ENCODE data around the gene LAMA2. TPM values are rescaled to one million over a fixed set of nuclear protein-coding genes. Genes with fewer than 3 reads are reported as not detected.

LAMA2 gene
- total and polyA plus RNA-seq, 2 experiments from 2014 or later = 0.91 to 6.4 TPM

- Mint-ChIP-seq H3K36me3 (ENCODE audit: low read depth) (no peaks in the 10 kb centered on the region), H3K4me1 (no peaks in the 10 kb centered on the region; the same call in 2 of the 3 replicates), H3K4me3 (no peak overlapping the region), H3K9me3 (no peaks in the 10 kb centered on the region), H3K27ac (no peak overlapping the region), H3K27me3 (ENCODE audit: insufficient read depth, low read depth, poor library complexity) (no peaks in the 10 kb centered on the region)
- no peaks in the 10 kb centered on the region for H3F3A ChIP-seq (replicated peaks; ENCODE audit: low read depth)
- H3K4me2 ChIP-seq = no peak overlapping the region
- H3K36me3 ChIP-seq (ENCODE audit: insufficient read depth) = no peaks in the 10 kb centered on the region
- no peak overlapping the region for H3K4me3 ChIP-seq
- no peak overlapping the region for H2AFZ ChIP-seq
- no peak overlapping the region for H3K27ac ChIP-seq (ENCODE audit: low read depth)
- no peaks in the 10 kb centered on the region for H3K27me3 ChIP-seq (ENCODE audit: insufficient read depth)
- TF ChIP-seq ZNF462 (CRISPR knock-in tag; IDR thresholded peaks at IDR 0.05) (no peak), ZNF114 (CRISPR knock-in tag; IDR thresholded peaks at IDR 0.05) (no peak), CREB1 (CRISPR knock-in tag; IDR thresholded peaks at IDR 0.05; ENCODE audit: low read depth) (no peak), EZH2phosphoT487 (IDR thresholded peaks at IDR 0.05; ENCODE audit: unreplicated experiment) (no peak), CTCF (conservative IDR thresholded peaks at IDR 0.05; ENCODE audit: low read depth in 2 of 2) (no peak), POLR2AphosphoS5 (IDR thresholded peaks at IDR 0.05; ENCODE audit: low read depth) (no peak), JUNB (IDR thresholded peaks at IDR 0.05; ENCODE audit: unreplicated experiment) (no peak), EZH2 (IDR thresholded peaks at IDR 0.05; ENCODE audit: low read depth, unreplicated experiment) (no peak), REST (IDR thresholded peaks at IDR 0.05; ENCODE audit: unreplicated experiment) (no peak), NANOG (IDR thresholded peaks at IDR 0.05; ENCODE audit: borderline replicate concordance) (no peak), ZNF331 (CRISPR knock-in tag; IDR thresholded peaks at IDR 0.05; ENCODE audit: low read depth) (no peak), STAT1 (IDR thresholded peaks at IDR 0.05; ENCODE audit: unreplicated experiment) (no peak), ETS1 (IDR thresholded peaks at IDR 0.05) (no peak)
- ATAC-seq (no peak), DNase-seq (ENCODE audit: low spot score) (no peak)
- H3K9me2 ChIP-seq (ENCODE audit: insufficient read depth) = no peaks in the 10 kb centered on the region
- no peaks in the 10 kb centered on the region for H3K79me2 ChIP-seq (replicated peaks; ENCODE audit: insufficient read depth)
- no peaks in the 10 kb centered on the region for H4K20me1 ChIP-seq (replicated peaks; ENCODE audit: insufficient read depth)
- no peaks in the 10 kb centered on the region for H3K4me1 ChIP-seq (ENCODE audit: insufficient read depth)
These were observed 36.7 kb downstream of the LAMA2 start for GRCh38 chr6:128919412-128920180.
